ENCODE data around the gene PRDM16.

Gene PRDM16

DNA sequence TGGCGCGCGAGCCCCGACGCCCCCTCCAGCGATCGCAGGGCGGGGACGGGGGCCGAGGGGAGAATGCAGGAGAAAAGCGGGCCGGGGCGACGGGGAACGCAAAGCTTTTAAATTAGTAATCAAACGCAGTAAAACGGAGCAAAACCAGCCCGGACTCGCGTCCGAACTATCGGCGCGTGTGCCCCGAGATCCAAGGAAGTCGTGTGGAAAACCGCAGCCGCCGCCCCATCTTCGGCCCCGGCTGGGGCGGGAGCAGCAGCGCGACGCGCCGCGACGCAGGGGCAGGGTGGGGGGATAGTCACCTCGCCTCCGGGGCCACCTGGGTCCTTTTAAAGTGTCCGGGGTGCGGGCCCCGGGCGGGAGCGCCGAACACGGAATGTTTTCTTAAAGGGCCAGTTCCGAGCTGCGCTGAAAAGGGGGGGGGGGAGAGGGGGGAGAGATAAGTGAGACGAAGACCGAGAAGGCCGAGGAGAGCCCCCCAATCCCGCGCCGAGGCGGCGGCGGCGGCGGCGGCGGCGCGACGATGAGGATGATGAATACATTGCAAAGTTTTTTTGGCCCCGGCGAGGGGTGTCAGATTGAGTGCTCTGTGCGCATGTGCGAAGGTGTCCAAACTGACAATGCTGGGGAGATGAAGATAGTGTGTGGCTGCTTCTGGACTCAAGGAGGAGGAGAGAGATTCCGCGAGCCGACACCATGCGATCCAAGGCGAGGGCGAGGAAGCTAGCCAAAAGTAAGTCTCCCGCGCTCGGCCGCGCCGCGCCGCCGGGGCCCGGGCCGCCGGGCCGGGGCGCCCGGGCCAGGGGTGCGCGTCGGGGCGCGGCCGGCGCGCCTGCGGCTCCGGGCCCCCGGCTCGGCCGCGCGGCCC, at the start of gene PRDM16:
PRDM16 (plus strand) TSS at position 640 of the 868 bp plus-strand sequence; CDS start at position 697, 57 bp downstream.
- no peak for DNase-seq (ENCODE audit: low read depth in 2 of 2)

DNA sequence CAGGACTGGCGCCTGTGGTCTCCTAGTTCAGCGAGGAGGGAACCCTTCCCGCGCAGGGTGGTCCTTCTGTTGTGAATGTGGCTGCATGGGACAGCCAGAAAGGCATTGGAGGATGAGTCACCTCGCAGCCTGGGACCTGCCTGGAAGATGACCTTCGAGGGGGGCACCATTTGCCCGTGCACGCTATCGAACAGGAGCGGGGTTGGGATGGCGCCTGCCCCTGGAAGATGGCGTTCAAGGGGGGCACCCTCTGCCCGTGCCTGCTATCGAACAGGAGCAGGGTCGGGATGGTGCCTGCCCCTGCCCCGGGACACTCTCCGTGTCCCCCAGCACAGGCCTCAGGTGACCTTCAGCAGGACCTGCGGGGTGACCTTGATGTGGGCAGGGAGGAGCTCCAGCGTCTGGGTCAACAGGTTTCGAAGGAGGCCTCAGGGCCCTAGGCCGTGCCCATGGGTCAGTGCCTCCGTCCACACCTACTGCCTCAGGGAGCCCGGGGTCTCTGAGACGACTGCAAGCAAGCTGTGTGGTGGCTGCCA, 49.4 kb upstream of the PRDM16 start:
- no peak for DNase-seq (ENCODE audit: low read depth in 2 of 2)

DNA sequence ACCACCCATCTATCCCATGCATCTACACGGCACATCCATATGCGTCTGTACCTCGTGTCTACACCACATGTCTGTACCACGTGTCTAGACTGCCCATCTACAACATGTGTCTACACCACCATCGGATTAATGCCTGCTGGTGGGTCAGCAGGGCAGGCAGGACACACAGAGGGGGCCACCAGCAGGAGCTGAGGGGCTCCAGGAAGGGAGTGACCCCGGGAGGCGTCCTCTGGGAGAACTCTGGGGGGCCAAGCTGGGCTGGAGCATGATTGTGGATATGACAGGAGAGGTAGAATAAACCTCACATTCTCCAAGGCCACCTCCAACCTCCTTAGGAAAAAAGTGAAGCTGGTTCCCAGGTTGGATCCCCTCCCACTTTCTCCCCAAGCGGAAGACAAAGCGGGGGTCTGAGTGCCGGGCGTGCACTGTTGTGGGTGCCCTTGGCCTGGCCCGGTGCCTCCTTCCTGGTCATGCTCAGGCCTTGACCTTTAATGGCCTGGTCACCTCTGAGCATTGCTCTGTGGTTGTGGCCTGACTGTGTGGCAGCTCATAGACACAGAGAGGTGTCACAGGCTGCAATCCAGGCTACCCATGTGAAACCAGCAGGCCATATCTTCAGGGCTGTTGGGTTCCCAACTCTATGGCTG, 48.6 kb upstream of the PRDM16 start:
- no peak for DNase-seq (ENCODE audit: low read depth in 2 of 2)

GRCh38 chr1:3021233-3021671, 47.8 kb upstream of the PRDM16 start, which contains the start of gene ACTRT2:
ACTRT2 (plus strand) TSS chr1:3021467; CDS start chr1:3021687, 220 bp downstream.
- DNase-seq (ENCODE audit: low read depth in 2 of 2), result no peak

DNA sequence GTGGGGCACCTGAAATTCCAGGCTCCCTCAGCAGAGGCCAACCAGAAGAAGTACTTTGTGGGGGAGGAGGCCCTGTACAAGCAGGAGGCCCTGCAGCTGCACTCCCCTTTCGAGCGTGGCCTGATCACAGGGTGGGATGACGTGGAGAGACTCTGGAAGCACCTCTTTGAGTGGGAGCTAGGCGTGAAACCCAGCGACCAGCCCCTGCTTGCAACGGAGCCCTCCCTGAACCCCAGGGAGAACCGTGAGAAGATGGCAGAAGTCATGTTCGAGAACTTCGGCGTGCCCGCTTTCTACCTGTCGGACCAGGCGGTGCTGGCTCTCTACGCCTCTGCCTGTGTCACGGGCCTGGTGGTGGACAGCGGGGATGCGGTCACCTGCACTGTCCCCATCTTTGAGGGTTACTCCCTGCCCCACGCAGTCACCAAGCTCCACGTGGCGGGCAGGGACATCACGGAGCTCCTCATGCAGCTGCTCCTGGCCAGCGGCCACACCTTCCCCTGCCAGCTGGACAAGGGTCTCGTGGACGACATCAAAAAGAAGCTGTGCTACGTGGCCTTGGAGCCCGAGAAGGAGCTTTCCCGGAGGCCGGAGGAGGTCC, 47.1 kb upstream of the PRDM16 start:
- DNase-seq (ENCODE audit: low read depth in 2 of 2), result no peak

- DNase-seq (ENCODE audit: low read depth in 2 of 2), result no peak
Measured at GRCh38 chr1:3022511-3022973, 46.5 kb upstream of the PRDM16 start.

GRCh38 chr1:3022976-3023375, 46.0 kb upstream of the PRDM16 start:
- DNase-seq (ENCODE audit: low read depth in 2 of 2), result no peak

DNA sequence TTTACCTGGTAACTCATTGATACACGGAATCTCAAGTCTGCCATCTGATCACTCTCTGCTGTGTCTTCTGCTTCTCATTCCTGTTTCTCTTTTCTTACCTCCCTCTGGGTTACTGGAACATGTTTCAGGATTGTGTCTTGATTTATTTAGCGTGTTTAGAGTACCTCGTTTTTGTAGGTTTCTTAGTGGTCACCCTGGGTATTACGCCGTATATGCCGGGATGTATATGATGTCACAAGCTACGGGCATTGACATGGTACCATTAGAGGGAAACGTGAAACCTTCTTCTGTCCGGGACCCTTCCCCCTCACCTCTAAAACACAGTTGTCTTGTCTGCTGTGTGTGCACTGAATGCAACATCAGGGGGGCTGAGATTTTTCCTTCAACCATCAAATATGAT, 45.0 kb upstream of the PRDM16 start:
- no peak for DNase-seq (ENCODE audit: low read depth in 2 of 2)

DNA sequence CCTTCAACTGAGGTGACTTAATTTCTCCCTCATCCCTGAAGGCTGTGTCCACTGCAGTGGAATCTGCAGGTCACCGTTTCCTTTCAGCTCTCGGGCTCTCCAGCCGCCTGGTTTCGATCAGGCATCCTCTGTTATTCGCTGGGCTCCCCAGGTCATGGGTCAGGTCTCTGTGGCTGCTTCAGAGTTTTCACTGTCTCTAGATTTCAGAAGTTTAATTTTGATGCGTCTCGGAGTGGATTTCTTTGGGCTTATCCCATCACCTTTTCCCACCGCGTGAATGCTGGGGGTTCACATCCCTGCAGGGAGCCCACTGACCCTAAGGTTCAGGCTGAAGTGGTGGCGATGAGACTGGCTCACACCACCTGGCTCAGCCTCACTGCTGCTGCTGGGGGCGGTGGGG, 44.4 kb upstream of the PRDM16 start:
- no peak for DNase-seq (ENCODE audit: low read depth in 2 of 2)

GRCh38 chr1:3026124-3026523, 42.9 kb upstream of the PRDM16 start:
- DNase-seq (ENCODE audit: low read depth in 2 of 2), result no peak

DNA sequence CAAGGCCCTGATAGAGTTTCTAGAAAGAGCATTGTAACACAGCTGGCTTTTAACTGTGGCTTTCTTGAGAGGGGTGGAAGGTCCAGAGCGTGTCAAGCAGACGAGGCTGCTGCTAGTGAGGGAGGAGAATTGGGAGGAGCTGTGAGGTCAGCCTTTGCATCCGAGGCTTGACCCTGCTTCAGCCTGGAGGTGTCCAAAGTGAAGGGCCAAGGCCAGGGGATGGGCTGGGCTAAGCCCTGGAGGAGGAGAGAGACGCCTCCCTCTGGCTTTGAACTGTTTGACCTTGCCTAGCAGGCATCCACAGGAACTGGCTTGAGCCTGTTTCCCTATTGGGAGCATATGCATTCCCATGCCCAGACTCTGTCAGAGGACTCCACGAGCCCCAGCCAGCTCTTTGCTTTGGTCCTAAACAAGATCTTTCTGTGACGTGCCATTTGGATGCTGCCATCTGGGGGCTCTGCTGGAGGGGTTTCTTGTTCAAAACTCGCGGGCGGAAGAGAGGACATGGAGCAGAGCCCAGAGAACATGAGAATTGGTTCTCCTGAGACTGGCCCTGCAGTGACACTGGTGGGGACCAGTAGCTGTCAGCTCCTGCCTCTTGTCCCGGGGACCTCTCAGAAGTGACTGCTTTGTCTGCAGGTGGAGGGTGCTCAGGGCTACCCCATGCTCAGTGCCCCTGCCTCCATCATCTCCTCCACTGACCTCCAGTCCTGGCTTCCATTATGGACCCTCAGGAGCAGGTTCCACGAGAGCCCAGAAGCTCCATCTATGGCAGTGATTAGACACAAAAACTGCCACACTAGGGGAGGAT, 42.2 kb upstream of the PRDM16 start:
- no peak for DNase-seq (ENCODE audit: low read depth in 2 of 2)

- DNase-seq (ENCODE audit: low read depth in 2 of 2), result no peak
Measured at GRCh38 chr1:3027611-3028371, 41.2 kb upstream of the PRDM16 start.

DNA sequence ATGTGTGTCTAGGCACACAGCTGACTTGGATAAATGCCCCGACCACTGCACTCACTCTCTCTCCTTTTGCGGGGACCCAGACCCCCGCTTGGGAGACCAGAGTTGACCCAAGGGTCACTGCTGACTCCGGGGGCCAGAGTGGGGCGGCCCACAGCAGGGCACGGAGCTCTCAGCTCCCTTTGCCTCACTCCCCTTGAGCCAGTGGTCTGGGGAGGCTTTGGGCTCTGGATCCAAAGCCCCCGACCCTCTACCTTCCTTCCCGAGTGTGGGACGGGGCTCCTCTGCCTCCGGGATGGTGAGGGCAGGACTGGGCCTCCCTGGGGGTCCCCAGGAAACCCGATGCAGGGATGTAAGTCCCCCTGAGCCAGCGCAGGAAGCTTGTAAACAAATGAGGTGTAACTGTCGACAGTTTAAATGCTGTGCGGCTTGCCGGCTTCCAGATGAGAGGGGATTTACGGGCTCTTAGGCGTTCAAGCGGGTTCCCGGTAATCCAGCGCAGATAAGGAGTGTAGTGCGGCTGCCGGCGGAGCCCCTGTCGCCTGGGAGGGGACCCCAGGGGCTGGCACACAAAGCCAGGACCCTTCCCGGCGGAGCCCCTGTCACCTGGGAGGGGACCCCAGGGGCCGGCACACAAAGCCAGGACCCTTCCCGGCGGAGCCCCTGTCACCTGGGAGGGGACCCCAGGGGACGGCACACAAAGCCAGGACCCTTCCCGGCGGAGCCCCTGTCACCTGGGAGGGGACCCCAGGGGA, 40.3 kb upstream of the PRDM16 start:
- DNase-seq (ENCODE audit: low read depth in 2 of 2), result no peak

DNA sequence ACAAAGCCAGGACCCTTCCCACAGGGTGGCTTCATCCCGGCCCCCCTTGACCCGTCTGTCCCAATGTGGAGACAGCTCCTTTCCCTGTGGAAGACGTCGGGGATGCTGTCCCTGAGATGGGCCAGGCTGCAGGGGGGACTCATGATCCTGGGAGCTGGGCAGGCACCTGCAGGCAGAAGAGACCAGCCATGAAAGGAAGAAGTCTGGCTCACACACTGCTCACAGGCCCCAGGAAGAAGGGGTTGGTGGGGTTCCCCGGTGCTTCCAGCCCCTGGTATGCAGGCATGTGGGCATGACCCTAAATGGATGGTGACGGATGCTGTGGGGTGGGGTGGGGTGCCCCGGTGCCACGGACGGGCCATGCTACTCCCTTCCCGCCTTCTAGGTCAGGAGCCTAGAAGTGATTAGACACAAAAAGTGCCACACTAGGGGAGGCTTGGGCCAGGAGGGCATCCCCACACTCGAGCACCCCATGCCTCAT, 39.5 kb upstream of the PRDM16 start:
- DNase-seq (ENCODE audit: low read depth in 2 of 2), result no peak

DNA sequence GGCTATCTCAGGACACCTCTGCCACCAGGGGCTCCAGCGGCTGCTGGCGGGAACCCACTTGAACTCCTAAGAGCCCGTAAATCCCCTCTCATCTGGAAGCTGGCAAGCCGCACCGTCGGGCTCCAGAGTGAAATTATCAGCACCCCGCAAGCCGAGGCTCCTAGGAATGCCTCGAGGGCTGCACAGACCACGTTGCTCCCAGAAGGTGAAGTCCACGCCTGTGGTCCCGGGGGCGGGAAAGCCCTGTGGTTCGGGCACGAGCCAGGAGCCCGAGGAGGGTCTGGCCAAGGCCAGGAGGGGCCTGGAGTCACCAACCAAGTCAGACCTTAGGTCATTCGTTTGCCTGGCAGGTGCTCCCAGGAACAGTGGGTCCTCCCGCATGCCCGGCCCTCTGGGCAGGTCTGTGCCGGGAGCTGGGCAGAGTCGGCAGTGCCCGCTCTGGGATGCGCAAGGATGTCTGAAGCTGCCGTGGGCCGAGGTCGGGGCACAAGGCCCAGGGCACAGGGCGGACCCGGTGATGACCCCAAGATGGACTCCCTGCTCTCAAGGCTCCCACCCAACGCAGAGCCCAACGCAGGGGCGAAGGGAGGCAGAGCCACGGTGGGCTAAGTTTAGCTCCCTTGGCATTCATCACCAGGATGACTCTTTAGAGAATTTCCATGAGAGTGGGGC, 38.9 kb upstream of the PRDM16 start:
- DNase-seq (ENCODE audit: low read depth in 2 of 2), result no peak

DNA sequence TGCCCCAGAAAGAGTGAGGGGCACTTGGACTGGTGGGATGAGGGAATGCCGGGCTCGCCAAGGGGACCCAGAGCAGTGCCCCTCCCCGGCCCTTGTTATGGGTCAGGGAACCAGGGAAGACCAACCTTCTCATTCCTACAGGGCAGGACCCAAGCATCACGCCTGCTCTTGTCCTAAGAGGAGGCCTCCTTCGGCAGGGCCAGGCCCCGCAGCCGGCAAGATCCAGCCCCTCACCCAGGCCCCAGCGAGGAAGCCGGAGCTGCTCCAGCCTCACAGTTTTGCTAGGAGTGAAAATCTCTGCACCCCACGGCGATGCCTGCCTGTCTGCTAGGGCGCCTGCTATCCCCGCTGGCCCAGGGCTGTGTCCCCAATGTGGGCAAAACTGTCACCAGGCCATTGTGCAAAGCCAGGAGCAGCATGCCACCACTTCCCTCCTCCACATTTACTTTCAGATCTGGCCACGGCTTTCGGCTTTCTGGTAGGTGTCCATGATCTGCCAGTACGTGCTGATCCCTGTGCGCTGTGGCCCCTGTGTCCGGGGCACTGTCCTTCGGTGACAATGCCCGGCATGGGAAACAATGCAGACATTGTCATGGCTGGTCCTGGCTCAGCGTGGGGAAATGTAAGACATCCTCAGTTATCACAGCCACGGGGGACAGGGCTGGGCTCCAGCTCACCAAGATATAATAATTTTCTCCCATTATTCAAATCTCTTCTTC, 38.2 kb upstream of the PRDM16 start:
- no peak for DNase-seq (ENCODE audit: low read depth in 2 of 2)

- DNase-seq (ENCODE audit: low read depth in 2 of 2), result no peak
Measured at GRCh38 chr1:3031401-3032221, 37.4 kb upstream of the PRDM16 start.

Measured in stimulated activated CD4-positive, alpha-beta T cell treated with anti-CD3 and anti-CD28 coated beads, Interleukin-1b, Interleukin-23, amount 100 ng/mL, for 4 hours (primary cell).